ENCODE data around the gene HMGB4. TPM values are rescaled to one million over a fixed set of nuclear protein-coding genes. Genes with fewer than 3 reads are reported as not detected.

Gene HMGB4
- total and polyA plus RNA-seq, 7 experiments from 2014 or later: not detected

DNA sequence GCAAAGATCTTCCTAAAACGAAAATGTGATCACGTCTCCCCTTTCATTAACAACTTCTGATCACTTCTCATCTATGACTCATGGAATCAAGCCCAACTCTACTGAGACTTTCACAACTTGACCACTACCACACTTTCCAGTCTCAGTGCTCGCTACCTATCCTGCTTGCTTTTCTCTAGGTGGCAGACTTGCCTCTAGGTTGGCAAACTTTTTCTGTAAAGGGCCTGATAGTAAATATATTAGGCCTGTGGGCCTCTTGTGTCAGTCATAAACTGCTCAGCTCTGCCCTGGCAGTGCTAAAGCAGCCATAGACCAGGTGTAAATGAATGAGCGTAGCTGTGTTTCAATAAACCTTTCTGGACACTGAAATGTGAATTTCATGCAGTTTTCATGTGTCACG lies 21.5 kb upstream of the HMGB4 start:
- H3K4me1 ChIP-seq (ENCODE audit: control insufficient read depth in 2 of 2, insufficient read depth in 2 of 2, low read length in 2 of 2): no peaks in the 10 kb centered on the region
- H3K4me3 Mint-ChIP-seq: no peak overlapping the region
- H3K36me3 Mint-ChIP-seq: no peaks in the 10 kb centered on the region
- intact Hi-C loops (cut with micrococcal nuclease): no loop called here
- H3K27me3 Mint-ChIP-seq: peaks cover 0 to 19% (median 12%) of the 10 kb centered on the region in 5 donors
- no peak overlapping the region for H3K27ac Mint-ChIP-seq
- H3K27ac ChIP-seq (ENCODE audit: low read depth, low read length): no peak overlapping the region
- no peak overlapping the region for H3K4me3 ChIP-seq (ENCODE audit: low read length)
- no peak for DNase-seq
- ChIA-PET CTCF (no interaction called here), POLR2A (no interaction called here)
- peaks cover 0 to 7% (median 0%) of the 10 kb centered on the region in 11 donors for H3K9me3 Mint-ChIP-seq
- H3K9me3 ChIP-seq (ENCODE audit: control insufficient read depth in 2 of 3, low read length in 3 of 3): no peaks in the 10 kb centered on the region
- ATAC-seq: no peak
- H3K36me3 ChIP-seq (ENCODE audit: control insufficient read depth in 2 of 3, insufficient read depth in 3 of 3, low read length in 3 of 3): no peaks in the 10 kb centered on the region
- H3K4me1 Mint-ChIP-seq: peaks cover 0 to 2% (median 0%) of the 10 kb centered on the region in 7 donors
- H3K27me3 ChIP-seq (ENCODE audit: control insufficient read depth in 2 of 2, insufficient read depth in 2 of 2, low read length in 2 of 2): no peaks in the 10 kb centered on the region

DNA sequence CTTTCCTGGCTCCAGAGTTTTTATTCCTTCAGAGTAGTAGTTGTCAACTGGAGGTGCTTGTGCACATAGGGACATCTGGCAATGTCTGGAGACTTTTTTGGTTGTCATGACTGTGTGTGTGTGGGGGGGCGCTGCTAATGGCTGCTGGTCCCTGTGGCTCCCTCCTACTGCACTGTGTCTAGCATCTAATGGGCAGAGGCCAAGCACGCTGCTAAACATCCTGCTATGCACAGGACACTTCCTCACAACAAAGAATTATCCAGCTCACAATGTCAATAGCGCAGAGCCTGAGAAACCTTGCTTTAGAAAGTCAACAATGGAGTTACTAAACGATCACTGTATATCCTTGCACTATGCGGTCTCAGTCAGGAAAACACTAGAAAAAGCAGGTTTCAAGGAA lies 19.7 kb upstream of the HMGB4 start:
- no peaks in the 10 kb centered on the region for H3K4me1 ChIP-seq (ENCODE audit: control insufficient read depth in 2 of 2, insufficient read depth in 2 of 2, low read length in 2 of 2)
- Mint-ChIP-seq H3K4me3 (no peak overlapping the region), H3K27ac (no peak overlapping the region), H3K4me1 (peaks cover 0 to 2% (median 0%) of the 10 kb centered on the region in 7 donors), H3K9me3 (peaks cover 0 to 1% (median 0%) of the 10 kb centered on the region in 11 donors), H3K27me3 (peaks cover 0 to 21% (median 4%) of the 10 kb centered on the region in 5 donors), H3K36me3 (no peaks in the 10 kb centered on the region)
- intact Hi-C loops (cut with micrococcal nuclease): no loop called here
- no peaks in the 10 kb centered on the region for H3K27me3 ChIP-seq (ENCODE audit: control insufficient read depth in 2 of 2, insufficient read depth in 2 of 2, low read length in 2 of 2)
- no peak for ATAC-seq
- DNase-seq: no peak
- POLR2A ChIA-PET: no interaction called here
- H3K27ac ChIP-seq (ENCODE audit: low read depth, low read length): no peak overlapping the region
- CTCF ChIA-PET: no interaction called here
- H3K36me3 ChIP-seq (ENCODE audit: control insufficient read depth in 2 of 3, insufficient read depth in 3 of 3, low read length in 3 of 3): no peaks in the 10 kb centered on the region
- H3K4me3 ChIP-seq (ENCODE audit: low read length): no peak overlapping the region
- no peaks in the 10 kb centered on the region for H3K9me3 ChIP-seq (ENCODE audit: control insufficient read depth in 2 of 3, low read length in 3 of 3)

DNA sequence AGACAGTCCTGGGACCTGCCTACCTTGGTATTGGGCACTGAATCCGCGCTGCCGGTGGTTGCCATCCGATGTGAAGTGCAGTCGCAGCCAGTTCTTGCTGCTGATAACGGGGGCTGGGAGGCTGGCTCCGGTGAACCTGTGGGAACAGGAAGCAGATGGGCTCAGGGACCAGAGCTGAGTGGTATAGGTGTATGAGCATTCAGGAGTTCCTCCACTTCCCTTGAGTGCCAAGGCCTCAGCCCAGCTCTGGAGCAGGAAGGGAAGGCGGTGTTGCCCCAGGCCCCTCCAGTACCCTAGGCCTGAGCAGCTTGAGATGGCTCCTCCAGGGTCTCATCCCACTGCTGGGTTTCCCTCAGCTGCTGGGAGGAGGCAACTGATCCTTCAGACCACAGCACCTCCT lies 17.0 kb upstream of the HMGB4 start:
- H3K27ac Mint-ChIP-seq: no peak overlapping the region
- peaks cover 0 to 2% (median 0%) of the 10 kb centered on the region in 7 donors for H3K4me1 Mint-ChIP-seq
- no peak for DNase-seq
- intact Hi-C loops (cut with micrococcal nuclease): no loop called here
- no peaks in the 10 kb centered on the region for H3K36me3 Mint-ChIP-seq
- Histone ChIP-seq H3K4me3 (ENCODE audit: low read length) (no peak overlapping the region), H3K9me3 (ENCODE audit: control insufficient read depth in 2 of 3, low read length in 3 of 3) (no peaks in the 10 kb centered on the region), H3K27ac (ENCODE audit: low read depth, low read length) (no peak overlapping the region), H3K27me3 (ENCODE audit: control insufficient read depth in 2 of 2, insufficient read depth in 2 of 2, low read length in 2 of 2) (no peaks in the 10 kb centered on the region), H3K36me3 (ENCODE audit: control insufficient read depth in 2 of 3, insufficient read depth in 3 of 3, low read length in 3 of 3) (no peaks in the 10 kb centered on the region), H3K4me1 (ENCODE audit: control insufficient read depth in 2 of 2, insufficient read depth in 2 of 2, low read length in 2 of 2) (no peaks in the 10 kb centered on the region)
- POLR2A ChIA-PET: no interaction called here
- peaks cover 0 to 1% (median 0%) of the 10 kb centered on the region in 11 donors for H3K9me3 Mint-ChIP-seq
- ATAC-seq: no peak
- H3K27me3 Mint-ChIP-seq: peaks cover 0 to 19% (median 11%) of the 10 kb centered on the region in 5 donors
- H3K4me3 Mint-ChIP-seq: no peak overlapping the region
- CTCF ChIA-PET: interaction anchor here (1.2 kb wide), 1 partner anchor 17 kb away, joined by 3 read pairs; the partner anchor contains the start of gene HMGB4

DNA sequence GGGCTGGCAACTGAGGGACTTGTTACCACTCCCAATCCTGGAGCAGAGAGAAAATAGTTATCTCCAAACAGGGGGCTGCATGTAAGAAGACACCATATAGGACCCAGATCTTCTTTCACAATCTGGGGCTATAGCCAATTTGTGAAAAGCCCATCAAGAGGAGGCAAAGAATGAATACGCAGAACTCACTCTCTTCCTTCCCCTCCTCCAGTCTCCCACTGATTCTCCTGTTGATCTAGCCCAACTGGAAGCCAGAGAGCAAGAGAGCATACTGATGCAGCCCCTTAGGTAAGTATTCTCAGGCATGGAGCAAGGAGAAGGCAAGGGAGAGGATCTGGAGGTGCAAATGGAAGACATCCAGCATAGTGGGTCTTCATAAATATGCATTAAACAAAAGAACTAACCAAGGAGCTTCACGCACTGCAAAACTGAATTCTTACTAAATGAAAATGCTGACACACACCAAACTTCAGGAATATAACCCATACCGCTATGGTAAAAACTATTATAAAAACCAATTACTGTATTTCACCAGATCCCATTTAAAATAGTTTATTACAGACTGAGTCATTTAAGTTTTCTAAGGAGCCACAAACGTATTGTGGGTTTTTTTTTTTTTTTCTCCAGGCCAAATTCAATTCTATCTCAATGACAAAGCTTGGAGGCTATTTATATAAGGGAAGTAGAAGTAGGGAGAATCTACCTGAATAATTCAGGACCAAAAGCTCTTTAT lies 15.5 kb upstream of the HMGB4 start:
- no peak overlapping the region for H3K4me3 ChIP-seq (ENCODE audit: low read length)

DNA sequence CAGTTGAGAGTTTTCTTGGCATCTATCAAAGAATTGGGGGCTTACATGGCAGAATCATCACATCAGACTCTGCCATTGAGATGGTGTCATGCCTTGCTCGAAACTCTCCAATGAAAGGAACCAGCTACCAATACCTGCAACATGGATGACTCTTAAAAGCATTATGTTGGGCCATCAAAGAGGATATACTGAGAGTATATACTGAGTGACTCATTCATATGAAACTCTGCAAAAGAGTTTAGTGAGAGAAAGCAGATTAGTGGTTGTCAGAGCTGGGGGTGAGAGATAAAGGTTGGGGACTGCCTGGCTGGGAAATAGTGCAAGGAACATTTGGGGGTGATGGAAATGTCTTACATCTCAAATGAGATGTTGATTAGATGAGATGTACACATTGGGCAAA lies 14.7 kb upstream of the HMGB4 start:
- Mint-ChIP-seq H3K4me3 (no peak overlapping the region), H3K27ac (no peak overlapping the region), H3K9me3 (peaks cover 0 to 3% (median 0%) of the 10 kb centered on the region in 11 donors), H3K27me3 (peaks cover 1 to 21% (median 13%) of the 10 kb centered on the region in 5 donors), H3K36me3 (no peaks in the 10 kb centered on the region), H3K4me1 (no peaks in the 10 kb centered on the region)
- Histone ChIP-seq H3K9me3 (ENCODE audit: control insufficient read depth in 2 of 3, low read length in 3 of 3) (no peaks in the 10 kb centered on the region), H3K27ac (ENCODE audit: low read depth, low read length) (no peak overlapping the region), H3K27me3 (ENCODE audit: control insufficient read depth in 2 of 2, insufficient read depth in 2 of 2, low read length in 2 of 2) (no peaks in the 10 kb centered on the region), H3K36me3 (ENCODE audit: control insufficient read depth in 2 of 3, insufficient read depth in 3 of 3, low read length in 3 of 3) (no peaks in the 10 kb centered on the region), H3K4me3 (ENCODE audit: low read length) (no peak overlapping the region), H3K4me1 (ENCODE audit: control insufficient read depth in 2 of 2, insufficient read depth in 2 of 2, low read length in 2 of 2) (no peaks in the 10 kb centered on the region)
- POLR2A ChIA-PET: no interaction called here
- DNase-seq (no peak), ATAC-seq (no peak)
- intact Hi-C loops (cut with micrococcal nuclease): no loop called here
- CTCF ChIA-PET: no interaction called here

More for the DNA sequence above, 15.5 kb upstream of the HMGB4 start:
- no peaks in the 10 kb centered on the region for H3K27me3 ChIP-seq (ENCODE audit: control insufficient read depth in 2 of 2, insufficient read depth in 2 of 2, low read length in 2 of 2)
- no peaks in the 10 kb centered on the region for H3K9me3 ChIP-seq (ENCODE audit: control insufficient read depth in 2 of 3, low read length in 3 of 3)
- Mint-ChIP-seq H3K4me3 (no peak overlapping the region), H3K4me1 (peaks cover 0 to 2% (median 0%) of the 10 kb centered on the region in 7 donors), H3K27me3 (peaks cover 1 to 20% (median 11%) of the 10 kb centered on the region in 5 donors), H3K9me3 (peaks cover 0 to 3% (median 0%) of the 10 kb centered on the region in 11 donors), H3K36me3 (no peaks in the 10 kb centered on the region), H3K27ac (no peak overlapping the region)
- ChIA-PET POLR2A (no interaction called here), CTCF (interaction anchor here (0.9 kb wide), 1 partner anchor 47 kb away, joined by 3 read pairs; no protein-coding TSS in a partner anchor)
- H3K27ac ChIP-seq (ENCODE audit: low read depth, low read length): no peak overlapping the region
- no peak for DNase-seq
- H3K4me1 ChIP-seq (ENCODE audit: control insufficient read depth in 2 of 2, insufficient read depth in 2 of 2, low read length in 2 of 2): no peaks in the 10 kb centered on the region
- intact Hi-C loops (cut with micrococcal nuclease): no loop called here
- no peak for ATAC-seq
- H3K36me3 ChIP-seq (ENCODE audit: control insufficient read depth in 2 of 3, insufficient read depth in 3 of 3, low read length in 3 of 3): no peaks in the 10 kb centered on the region

DNA sequence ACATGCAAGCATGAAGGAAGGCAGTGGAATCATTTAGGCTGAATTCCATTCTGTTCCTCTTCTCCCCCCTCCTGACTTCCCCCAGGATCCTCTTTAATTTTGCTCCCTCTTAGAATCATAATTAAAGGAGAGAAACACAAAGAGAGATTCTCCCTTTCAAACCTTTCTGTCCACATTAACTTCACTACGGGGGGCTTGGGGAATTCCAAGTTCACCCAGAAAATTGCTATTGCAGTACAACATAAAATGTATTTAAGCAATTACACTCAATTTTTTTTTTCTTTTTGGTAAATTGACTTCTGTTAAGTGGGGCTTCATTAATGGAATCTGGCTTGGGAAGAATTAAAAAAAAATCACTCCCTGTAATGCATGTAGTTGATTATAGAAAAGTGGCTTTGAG lies 13.4 kb upstream of the HMGB4 start:
- Mint-ChIP-seq H3K27ac (no peak overlapping the region), H3K27me3 (peaks cover 1 to 26% (median 21%) of the 10 kb centered on the region in 5 donors), H3K36me3 (no peaks in the 10 kb centered on the region), H3K9me3 (peaks cover 0 to 3% (median 0%) of the 10 kb centered on the region in 11 donors), H3K4me3 (no peak overlapping the region), H3K4me1 (no peaks in the 10 kb centered on the region)
- Histone ChIP-seq H3K27ac (ENCODE audit: low read depth, low read length) (no peak overlapping the region), H3K27me3 (ENCODE audit: control insufficient read depth in 2 of 2, insufficient read depth in 2 of 2, low read length in 2 of 2) (no peaks in the 10 kb centered on the region), H3K36me3 (ENCODE audit: control insufficient read depth in 2 of 3, insufficient read depth in 3 of 3, low read length in 3 of 3) (no peaks in the 10 kb centered on the region), H3K4me1 (ENCODE audit: control insufficient read depth in 2 of 2, insufficient read depth in 2 of 2, low read length in 2 of 2) (no peaks in the 10 kb centered on the region), H3K9me3 (ENCODE audit: control insufficient read depth in 2 of 3, low read length in 3 of 3) (no peaks in the 10 kb centered on the region), H3K4me3 (ENCODE audit: low read length) (no peak overlapping the region)
- POLR2A ChIA-PET: no interaction called here
- intact Hi-C loops (cut with micrococcal nuclease): no loop called here
- CTCF ChIA-PET: no interaction called here
- DNase-seq (no peak), ATAC-seq (no peak)

DNA sequence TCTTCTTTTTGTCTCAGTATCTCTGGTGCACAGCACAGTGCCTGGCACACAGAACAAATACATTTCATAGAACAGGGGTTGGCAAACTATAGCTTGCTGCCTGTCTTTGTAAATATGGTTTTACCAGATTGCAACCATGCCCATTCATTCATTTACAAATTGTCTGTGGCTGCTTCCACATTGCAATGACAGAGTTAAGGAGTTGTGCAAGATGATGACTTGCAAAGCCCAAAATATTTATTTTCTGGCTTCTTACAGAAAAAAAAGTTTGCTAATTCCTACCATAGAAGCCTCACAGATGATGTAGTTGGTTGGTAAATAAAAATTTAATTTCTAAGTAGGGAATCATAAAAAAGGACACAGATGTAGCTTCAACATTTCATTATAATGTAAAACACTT lies 11.2 kb upstream of the HMGB4 start:
- Mint-ChIP-seq H3K27ac (no peak overlapping the region), H3K36me3 (no peaks in the 10 kb centered on the region), H3K9me3 (peaks cover 0 to 3% (median 0%) of the 10 kb centered on the region in 11 donors), H3K4me1 (no peaks in the 10 kb centered on the region), H3K27me3 (peaks cover 1 to 43% (median 29%) of the 10 kb centered on the region in 5 donors), H3K4me3 (no peak overlapping the region)
- Histone ChIP-seq H3K4me1 (ENCODE audit: control insufficient read depth in 2 of 2, insufficient read depth in 2 of 2, low read length in 2 of 2) (no peaks in the 10 kb centered on the region), H3K27ac (ENCODE audit: low read depth, low read length) (no peak overlapping the region), H3K27me3 (ENCODE audit: control insufficient read depth in 2 of 2, insufficient read depth in 2 of 2, low read length in 2 of 2) (no peaks in the 10 kb centered on the region), H3K4me3 (ENCODE audit: low read length) (no peak overlapping the region), H3K9me3 (ENCODE audit: control insufficient read depth in 2 of 3, low read length in 3 of 3) (no peaks in the 10 kb centered on the region), H3K36me3 (ENCODE audit: control insufficient read depth in 2 of 3, insufficient read depth in 3 of 3, low read length in 3 of 3) (no peaks in the 10 kb centered on the region)
- no peak for DNase-seq
- POLR2A ChIA-PET: no interaction called here
- CTCF ChIA-PET: no interaction called here
- no peak for ATAC-seq
- intact Hi-C loops (cut with micrococcal nuclease): no loop called here

All from naive thymus-derived CD4-positive, alpha-beta T cell (primary cell).